ENCODE data around the gene TRMT112.

Gene TRMT112

GRCh38 chr11:64291752-64292459 is 25.5 kb downstream of the TRMT112 start:
- no peak for DNase-seq (ENCODE audit: low spot score)

- no peak for DNase-seq (ENCODE audit: low spot score)
These were observed 26.1 kb downstream of the TRMT112 start, which contains the start of gene KCNK4 for GRCh38 chr11:64291262-64291751. Gene KCNK4, plus strand, starts transcription at chr11:64291302. Its CDS starts 1,717 bp downstream, at chr11:64293019.

- no peak for DNase-seq (ENCODE audit: low spot score)
These were observed 26.8 kb downstream of the TRMT112 start for GRCh38 chr11:64290352-64291261.

- DNase-seq (ENCODE audit: low spot score) = no peak
These were observed 28.3 kb downstream of the TRMT112 start for GRCh38 chr11:64289002-64289564.

- no peak for DNase-seq (ENCODE audit: low spot score)
These were observed 29.0 kb downstream of the TRMT112 start for GRCh38 chr11:64288353-64288750.

GRCh38 chr11:64287676-64288352 is 29.5 kb downstream of the TRMT112 start:
- no peak for DNase-seq (ENCODE audit: low spot score)

- no peak for DNase-seq (ENCODE audit: low spot score)
These were observed 30.6 kb downstream of the TRMT112 start for GRCh38 chr11:64286801-64287159.

- no peak for DNase-seq (ENCODE audit: low spot score)
These were observed 31.2 kb downstream of the TRMT112 start for GRCh38 chr11:64285885-64286800.

- peak; percentile 85 for DNase-seq (ENCODE audit: low spot score)
These were observed 32.1 kb downstream of the TRMT112 start, which contains the start of gene GPR137 for GRCh38 chr11:64284962-64285884. Gene GPR137, plus strand, starts transcription at chr11:64285848. Its CDS starts 677 bp downstream, at chr11:64286525.

- DNase-seq (ENCODE audit: low spot score) = peak; percentile 93
These were observed 33.1 kb downstream of the TRMT112 start, which contains the start of gene BAD for GRCh38 chr11:64284048-64284961. Gene BAD, minus strand, starts transcription at chr11:64284665. Its CDS starts 297 bp downstream, at chr11:64284368.

- DNase-seq (ENCODE audit: low spot score) = no peak
These were observed 34.3 kb downstream of the TRMT112 start for GRCh38 chr11:64283092-64283491.

GRCh38 chr11:64281957-64282770 is 35.2 kb downstream of the TRMT112 start:
- no peak for DNase-seq (ENCODE audit: low spot score)

- no peak for DNase-seq (ENCODE audit: low spot score)
These were observed 38.7 kb downstream of the TRMT112 start for GRCh38 chr11:64278576-64279190.

GRCh38 chr11:64276653-64277431 is 40.5 kb downstream of the TRMT112 start:
- DNase-seq (ENCODE audit: low spot score) = no peak

- DNase-seq (ENCODE audit: low spot score) = no peak
These were observed 41.5 kb downstream of the TRMT112 start for GRCh38 chr11:64275841-64276240.

Data from CD4-positive, alpha-beta T cell treated with Interleukin-6 at 100 ng/mL for 8 hours (primary cell).